ENCODE results near the gene SLC25A5. TPM values are rescaled to one million over a fixed set of nuclear protein-coding genes. Genes with fewer than 3 reads are reported as not detected.

Gene SLC25A5
- total and polyA plus RNA-seq, 2 experiments from 2014 or later, result 373 to 563 TPM

DNA sequence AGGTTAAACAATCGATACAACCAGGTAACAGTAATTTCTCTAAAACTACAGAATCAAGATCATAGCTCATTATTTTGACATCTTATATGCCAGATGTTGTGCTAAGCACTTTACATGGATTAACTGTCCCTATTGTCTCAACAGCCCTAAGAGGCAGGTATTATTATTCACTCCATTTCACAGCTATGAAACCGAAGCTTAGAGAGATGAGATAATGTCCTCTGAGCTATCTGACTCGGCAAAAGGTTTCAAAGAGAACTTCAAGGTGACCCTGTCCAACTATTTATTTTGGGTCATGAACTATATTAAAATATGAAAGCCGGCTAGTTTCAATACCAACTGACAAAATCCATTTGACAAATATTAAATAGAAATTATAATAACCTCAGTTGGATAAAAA lies 10.3 kb downstream of the SLC25A5 start:
- no peaks in the 10 kb centered on the region for H3K27me3 ChIP-seq
- DNase-seq (ENCODE audit: low read depth in 1 of 2, low spot score in 1 of 2), result no peak
- H3K4me3 ChIP-seq, result no peak overlapping the region
- H3K27ac ChIP-seq, result no peak overlapping the region
- no peaks in the 10 kb centered on the region for H3K9me3 ChIP-seq (ENCODE audit: low read depth)
- no peaks in the 10 kb centered on the region for H3K36me3 ChIP-seq
- TF ChIP-seq, protein P1, sequence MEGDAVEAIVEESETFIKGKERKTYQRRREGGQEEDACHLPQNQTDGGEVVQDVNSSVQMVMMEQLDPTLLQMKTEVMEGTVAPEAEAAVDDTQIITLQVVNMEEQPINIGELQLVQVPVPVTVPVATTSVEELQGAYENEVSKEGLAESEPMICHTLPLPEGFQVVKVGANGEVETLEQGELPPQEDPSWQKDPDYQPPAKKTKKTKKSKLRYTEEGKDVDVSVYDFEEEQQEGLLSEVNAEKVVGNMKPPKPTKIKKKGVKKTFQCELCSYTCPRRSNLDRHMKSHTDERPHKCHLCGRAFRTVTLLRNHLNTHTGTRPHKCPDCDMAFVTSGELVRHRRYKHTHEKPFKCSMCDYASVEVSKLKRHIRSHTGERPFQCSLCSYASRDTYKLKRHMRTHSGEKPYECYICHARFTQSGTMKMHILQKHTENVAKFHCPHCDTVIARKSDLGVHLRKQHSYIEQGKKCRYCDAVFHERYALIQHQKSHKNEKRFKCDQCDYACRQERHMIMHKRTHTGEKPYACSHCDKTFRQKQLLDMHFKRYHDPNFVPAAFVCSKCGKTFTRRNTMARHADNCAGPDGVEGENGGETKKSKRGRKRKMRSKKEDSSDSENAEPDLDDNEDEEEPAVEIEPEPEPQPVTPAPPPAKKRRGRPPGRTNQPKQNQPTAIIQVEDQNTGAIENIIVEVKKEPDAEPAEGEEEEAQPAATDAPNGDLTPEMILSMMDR (IDR thresholded peaks at IDR 0.05; ENCODE audit: low read depth, low read length), result no peak
- peaks cover 4% of the 10 kb centered on the region for H3K4me1 ChIP-seq (ENCODE audit: low read depth)

DNA sequence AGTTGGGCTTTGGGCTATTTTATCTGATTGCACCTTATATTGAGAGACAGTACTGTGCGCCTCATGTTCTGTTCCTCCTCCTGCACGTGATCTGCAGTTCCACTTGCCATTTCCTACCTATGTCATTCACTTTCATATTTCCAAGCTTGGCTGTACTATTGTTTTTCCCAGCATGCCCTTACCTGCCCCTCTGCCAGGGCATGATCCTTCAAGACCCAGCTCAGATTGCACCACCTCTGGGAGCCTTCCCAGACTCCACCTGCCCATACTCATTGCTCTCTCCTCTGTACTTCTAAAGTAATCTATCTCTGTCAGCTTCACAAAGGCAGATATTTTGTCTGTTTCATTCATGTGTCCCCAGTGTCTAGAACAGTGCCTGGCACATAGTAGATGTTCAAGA lies 11.6 kb downstream of the SLC25A5 start:
- H3K27me3 ChIP-seq, result no peaks in the 10 kb centered on the region
- no peak overlapping the region for H3K27ac ChIP-seq
- H3K4me1 ChIP-seq (ENCODE audit: low read depth), result peaks cover 4% of the 10 kb centered on the region
- H3K9me3 ChIP-seq (ENCODE audit: low read depth), result no peaks in the 10 kb centered on the region
- H3K36me3 ChIP-seq, result no peaks in the 10 kb centered on the region
- TF ChIP-seq, protein P1 (IDR thresholded peaks at IDR 0.05; ENCODE audit: low read depth, low read length), result no peak
- DNase-seq (ENCODE audit: low read depth in 1 of 2, low spot score in 1 of 2), result no peak
- H3K4me3 ChIP-seq, result no peak overlapping the region

DNA sequence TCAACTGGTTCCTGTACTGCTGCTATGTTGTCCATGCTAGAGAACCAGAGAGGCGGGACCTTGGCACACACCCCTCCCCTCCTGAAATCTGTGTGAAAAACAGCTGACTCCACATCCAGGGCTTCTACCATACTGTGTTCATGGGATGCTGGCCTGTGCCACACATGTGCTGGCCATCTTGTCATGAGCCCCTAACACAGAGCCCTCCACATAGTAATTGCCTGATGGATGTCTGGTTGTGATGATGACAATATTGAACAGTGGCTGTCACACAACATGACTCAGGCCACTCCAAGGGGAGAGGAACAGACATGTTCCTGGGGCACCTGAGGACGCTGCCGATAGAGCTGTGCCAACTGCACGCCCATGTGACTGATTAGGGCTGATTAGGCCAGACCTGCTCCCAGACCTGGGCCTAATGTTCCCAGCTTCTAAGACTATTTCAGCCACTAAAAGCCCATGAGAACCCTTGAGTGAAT lies 13.1 kb downstream of the SLC25A5 start:
- H3K36me3 ChIP-seq, result no peaks in the 10 kb centered on the region
- H3K27me3 ChIP-seq, result no peaks in the 10 kb centered on the region
- H3K4me3 ChIP-seq, result no peak overlapping the region
- H3K27ac ChIP-seq, result no peak overlapping the region
- peak in 1 of 2 donors; percentile 44 for DNase-seq (ENCODE audit: low read depth in 1 of 2, low spot score in 1 of 2)
- TF ChIP-seq, protein P1 (IDR thresholded peaks at IDR 0.05; ENCODE audit: low read depth, low read length), result no peak
- no peaks in the 10 kb centered on the region for H3K9me3 ChIP-seq (ENCODE audit: low read depth)
- peaks cover 4% of the 10 kb centered on the region for H3K4me1 ChIP-seq (ENCODE audit: low read depth)

DNA sequence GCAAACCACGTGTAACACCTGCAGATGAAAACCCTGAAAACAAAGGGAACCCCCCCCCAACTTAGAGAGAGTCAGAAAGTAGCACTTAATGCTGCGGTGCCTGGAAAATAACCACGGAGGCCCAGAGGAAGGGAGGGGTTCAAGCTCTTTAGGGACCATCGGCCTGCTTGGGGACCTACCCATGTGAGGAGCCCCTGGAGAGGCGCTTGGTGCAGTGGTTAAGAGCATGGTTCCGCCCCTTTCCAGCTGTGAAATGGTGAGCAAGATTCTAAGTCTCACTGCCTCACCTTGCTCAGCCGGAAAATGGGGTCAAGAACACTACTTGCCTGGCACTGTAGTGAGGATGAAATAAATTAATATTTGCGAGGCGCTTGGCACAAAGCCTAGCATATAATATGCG lies 13.8 kb downstream of the SLC25A5 start:
- no peak overlapping the region for H3K27ac ChIP-seq

DNA sequence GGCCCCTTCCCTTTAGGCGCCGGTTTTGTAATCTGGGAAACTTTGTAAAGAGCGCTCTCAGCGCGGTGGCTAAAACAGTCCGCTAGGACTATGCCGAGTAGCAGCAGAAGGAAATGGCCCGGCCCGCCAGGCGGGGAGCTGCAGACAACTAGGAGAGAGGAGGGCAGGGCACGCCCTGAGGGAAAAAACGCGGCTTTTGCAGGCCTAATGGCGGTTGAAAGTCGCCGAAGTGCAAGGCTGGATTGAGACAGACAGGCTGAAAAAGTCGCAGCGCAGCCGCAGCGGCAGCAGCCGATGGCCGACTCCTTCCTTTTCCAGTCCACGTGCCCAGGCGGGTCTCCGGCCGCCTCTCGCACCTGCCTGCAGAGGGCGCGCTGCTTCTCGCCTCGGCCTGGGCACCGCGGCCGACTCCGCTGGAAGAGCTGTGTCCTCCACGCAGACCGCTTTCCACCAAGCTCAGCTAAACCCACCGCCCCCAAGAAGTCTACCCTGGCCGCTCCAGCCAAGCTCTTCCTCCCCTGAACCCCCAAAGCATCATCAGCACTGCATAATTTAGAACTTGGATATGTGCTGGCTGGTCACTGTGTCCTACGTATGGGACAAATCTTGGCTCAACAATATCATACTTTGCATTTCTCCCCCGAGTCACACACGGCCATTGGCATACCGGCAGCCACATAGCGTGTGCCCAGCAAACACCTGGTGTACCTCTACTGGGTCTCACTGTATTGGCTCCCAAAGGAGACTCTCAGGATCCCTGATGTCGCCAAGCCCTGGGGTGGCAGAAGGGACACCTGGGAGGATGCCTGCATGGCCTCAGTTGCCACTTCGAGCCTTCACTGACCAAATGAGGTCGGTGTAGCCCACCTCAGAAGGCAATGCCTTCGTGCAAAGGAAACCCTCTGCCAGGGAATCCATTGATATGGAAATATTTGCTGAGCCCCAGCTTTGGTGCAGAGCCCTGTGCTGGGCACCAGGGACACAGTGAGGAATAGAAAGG lies 14.5 kb downstream of the SLC25A5 start:
- H3K4me1 ChIP-seq (ENCODE audit: low read depth), result peaks cover 4% of the 10 kb centered on the region
- TF ChIP-seq, protein P1 (IDR thresholded peaks at IDR 0.05; ENCODE audit: low read depth, low read length), result peak; percentile 67
- peak; percentile 53 to 68 for DNase-seq (ENCODE audit: low read depth in 1 of 2, low spot score in 1 of 2)
- no peaks in the 10 kb centered on the region for H3K27me3 ChIP-seq
- H3K4me3 ChIP-seq, result peak overlapping the region; percentile 20
- H3K36me3 ChIP-seq, result no peaks in the 10 kb centered on the region
- no peak overlapping the region for H3K27ac ChIP-seq
- H3K9me3 ChIP-seq (ENCODE audit: low read depth), result no peaks in the 10 kb centered on the region

More for the DNA sequence above, 13.8 kb downstream of the SLC25A5 start:
- Histone ChIP-seq H3K9me3 (ENCODE audit: low read depth) (no peaks in the 10 kb centered on the region), H3K4me1 (ENCODE audit: low read depth) (peaks cover 4% of the 10 kb centered on the region), H3K27me3 (no peaks in the 10 kb centered on the region), H3K4me3 (peak overlapping the region; percentile 20), H3K36me3 (no peaks in the 10 kb centered on the region)
- TF ChIP-seq, protein P1 (IDR thresholded peaks at IDR 0.05; ENCODE audit: low read depth, low read length), result no peak
- DNase-seq (ENCODE audit: low read depth in 1 of 2, low spot score in 1 of 2), result no peak

Data from cardiac muscle cell (in vitro differentiated cells and primary cell).